GM23248 (cell line): Measurements from ENCODE around the gene NPIPB2.

Experiments
- EZH2 ChIP-seq: fragments of 200-600 bp; sonication (generic); IDR thresholded peaks from 2 replicates; pipeline ENCODE4 v1.6.1; 2018; ENCODE audit warnings: antibody characterized with exemption, mild to moderate bottlenecking; ENCODE audit not compliant: insufficient read depth, poor library complexity, severe bottlenecking
- EZH2phosphoT487 ChIP-seq: fragments of 200-600 bp; sonication (generic); IDR thresholded peaks from 2 replicates; pipeline ENCODE4 v1.6.1; 2018; ENCODE audit warnings: antibody characterized with exemption, moderate library complexity, mild to moderate bottlenecking, low read depth; ENCODE audit not compliant: insufficient read depth

- TF ChIP-seq EZH2phosphoT487 (no peak), EZH2 (no peak)
Observed at GRCh38 chr16:11915644-11916523, 26.0 kb downstream of the NPIPB2 start, which contains the start of gene GSPT1.
